Hematopoietic multipotent progenitor cell (in vitro differentiated cells): ENCODE measurements around the gene GABRA1. TPM values are rescaled to one million over a fixed set of nuclear protein-coding genes. Genes with fewer than 3 reads are reported as not detected.

ENCODE experiments used
- DNase-seq, 3 donors: peaks; one replicate each; pipeline ENCODE4 v3.0.0-alpha.2; 2011 to 2015; ENCODE audit warnings: low read depth in 2 of 3, low spot score in 2 of 3
- total RNA-seq: library from RNA; depleted of rRNA; stranded (reverse); fragments of >200 nt; gene quantifications from one replicate; pipeline ENCODE4 v1.2.3, GENCODE V29; 2012

The GABRA1 gene
- not detected for total RNA-seq

- no peak for DNase-seq
These were observed at the start of gene GABRA1 for GRCh38 chr5:161847941-161848391. Gene GABRA1 (plus strand): TSS chr5:161848120. CDS start chr5:161850811, 2,691 bp downstream.

- no peak for DNase-seq
These were observed 48.6 kb upstream of the GABRA1 start for GRCh38 chr5:161799316-161799715.

GRCh38 chr5:161804263-161804662 lies 43.7 kb upstream of the GABRA1 start:
- no peak for DNase-seq

GRCh38 chr5:161846746-161847145 lies 1.2 kb upstream of the GABRA1 start:
- peak in 1 of 3 donors; percentile 46 for DNase-seq

- no peak for DNase-seq
These were observed 473 bp upstream of the GABRA1 start for GRCh38 chr5:161847447-161847846.

- DNase-seq: no peak
These were observed 2.6 kb downstream of the GABRA1 start for GRCh38 chr5:161850491-161850890.

- DNase-seq: peak in 1 of 3 donors; percentile 34
These were observed 3.9 kb downstream of the GABRA1 start for GRCh38 chr5:161851691-161852299.

- DNase-seq: no peak
These were observed 9.4 kb downstream of the GABRA1 start for GRCh38 chr5:161857358-161857757.

GRCh38 chr5:161863259-161863658 lies 15.3 kb downstream of the GABRA1 start:
- DNase-seq: no peak

- peak in 2 of 3 donors; percentile 20 to 84 for DNase-seq
These were observed 15.9 kb downstream of the GABRA1 start for GRCh38 chr5:161863811-161864210.

GRCh38 chr5:161865510-161865909 lies 17.6 kb downstream of the GABRA1 start:
- no peak for DNase-seq

- no peak for DNase-seq
These were observed 42.1 kb downstream of the GABRA1 start for GRCh38 chr5:161889971-161890370.

- no peak for DNase-seq
These were observed 47.6 kb downstream of the GABRA1 start for GRCh38 chr5:161895514-161895913.

GRCh38 chr5:161897033-161897432 lies 49.1 kb downstream of the GABRA1 start:
- no peak for DNase-seq

GRCh38 chr5:161899590-161899989 lies 51.7 kb downstream of the GABRA1 start:
- DNase-seq: no peak

- no peak for DNase-seq
These were observed 53.1 kb downstream of the GABRA1 start for GRCh38 chr5:161900981-161901380.

- DNase-seq: no peak
These were observed 73.9 kb downstream of the GABRA1 start for GRCh38 chr5:161921781-161922180.

GRCh38 chr5:161924270-161924669 lies 76.3 kb downstream of the GABRA1 start:
- no peak for DNase-seq

- peak in 1 of 3 donors; percentile 4 for DNase-seq
These were observed 78.0 kb downstream of the GABRA1 start for GRCh38 chr5:161925960-161926359.

GRCh38 chr5:161934486-161934885 lies 86.6 kb downstream of the GABRA1 start:
- no peak for DNase-seq

- DNase-seq: no peak
These were observed 97.1 kb downstream of the GABRA1 start for GRCh38 chr5:161944974-161945373.

- no peak for DNase-seq
These were observed 99.0 kb downstream of the GABRA1 start for GRCh38 chr5:161946911-161947310.
